Heart left ventricle (tissue), 13 donors: ENCODE measurements around the gene OGFR.

Experiments used
- POLR2A ChIP-seq, 2 donors: fragments of 450-650 bp; IDR thresholded peaks; one replicate each; pipeline ENCODE4 v1.6.1; 2017; ENCODE audit warnings: antibody characterized with exemption in 2 of 2, mild to moderate bottlenecking in 2 of 2, moderate library complexity in 2 of 2
- TF ChIP-seq, protein P1 (sequence below), 12 donors: fragments of 200-600 bp; sonication (generic) in 4 of 12; IDR thresholded peaks; one replicate each; pipeline versions ENCODE4 v1.5.0 to v1.8.0; 2018 to 2022; ENCODE audit warnings: antibody characterized with exemption in 12 of 12, mild to moderate bottlenecking in 5 of 12
- donor health status: ischemic (EF 13 %, LVEDD 7.1; RV severe dilation, severe dysfunction).
- donor health status: DM: no; HTN: yes; CAD: no.
- donor health status: DM: no; HTN: no; CAD: no.
- donor health status: ischemic (EF 25% LVEDD 6.9; RV normal size, moderate dysfunction).
- donor health status: ischemic (EF 25% LVEDD 5.7; RV mildly dilated, moderate dysfunction).
- donor health status: ischemic (EF 35%, LVEDD 5.7; RV mildly dilated, moderate dysfunction).
- donor health status: nonischemic (EF 11% LVEDD 7.7; RV severe dilation, severe dysfunction).
- donor health status: DM: yes; HTN: yes; CAD: no.
- donor health status: PGD.
- donor health status: ischemic (EF 29% LVEDD 5.4; RV normal size, mild dysfunction).
- donor health status: nonischemic (EF 23%, LVEDD 6.1; RV moderate dilation, normal function).

DNA sequence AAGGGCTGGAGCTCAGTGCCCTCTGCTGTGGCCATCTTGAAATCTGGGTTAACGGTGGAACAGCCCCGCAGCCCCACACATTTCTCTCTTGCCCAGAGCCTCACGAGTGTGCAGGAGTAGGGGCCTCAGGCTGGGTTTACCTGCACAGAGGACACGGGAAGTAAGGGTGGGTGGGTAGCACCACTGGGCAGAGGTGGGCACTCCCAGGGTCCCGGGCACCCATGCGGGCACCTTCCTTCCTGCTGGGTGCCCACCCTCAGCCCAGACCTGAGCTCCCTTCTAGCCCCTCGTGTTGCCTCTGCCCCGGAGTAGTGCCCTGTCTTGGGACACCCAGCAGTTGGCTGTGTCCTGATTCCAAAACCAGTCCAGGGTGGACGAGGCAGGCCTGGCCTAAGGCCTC is 23.4 kb downstream of the OGFR start:
- TF ChIP-seq, protein P1, sequence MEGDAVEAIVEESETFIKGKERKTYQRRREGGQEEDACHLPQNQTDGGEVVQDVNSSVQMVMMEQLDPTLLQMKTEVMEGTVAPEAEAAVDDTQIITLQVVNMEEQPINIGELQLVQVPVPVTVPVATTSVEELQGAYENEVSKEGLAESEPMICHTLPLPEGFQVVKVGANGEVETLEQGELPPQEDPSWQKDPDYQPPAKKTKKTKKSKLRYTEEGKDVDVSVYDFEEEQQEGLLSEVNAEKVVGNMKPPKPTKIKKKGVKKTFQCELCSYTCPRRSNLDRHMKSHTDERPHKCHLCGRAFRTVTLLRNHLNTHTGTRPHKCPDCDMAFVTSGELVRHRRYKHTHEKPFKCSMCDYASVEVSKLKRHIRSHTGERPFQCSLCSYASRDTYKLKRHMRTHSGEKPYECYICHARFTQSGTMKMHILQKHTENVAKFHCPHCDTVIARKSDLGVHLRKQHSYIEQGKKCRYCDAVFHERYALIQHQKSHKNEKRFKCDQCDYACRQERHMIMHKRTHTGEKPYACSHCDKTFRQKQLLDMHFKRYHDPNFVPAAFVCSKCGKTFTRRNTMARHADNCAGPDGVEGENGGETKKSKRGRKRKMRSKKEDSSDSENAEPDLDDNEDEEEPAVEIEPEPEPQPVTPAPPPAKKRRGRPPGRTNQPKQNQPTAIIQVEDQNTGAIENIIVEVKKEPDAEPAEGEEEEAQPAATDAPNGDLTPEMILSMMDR (IDR thresholded peaks at IDR 0.05) = no peak
- TF ChIP-seq POLR2A (IDR thresholded peaks at IDR 0.05) = no peak
